IMR-90 (cell line): ENCODE measurements around the gene ADGRF1. TPM values are rescaled to one million over a fixed set of nuclear protein-coding genes. Genes with fewer than 3 reads are reported as not detected.

Source experiments
- ATAC-seq: fragments of 200-7000 bp; cut with Tn5 transposase; 2 replicates; pipeline ENCODE4 v1.9.1; 2020; ENCODE audit warnings: low read depth, mild to moderate bottlenecking, moderate library complexity
- BruUV-seq: library from RNA; stranded (reverse); fragments of 400-500 nt; replicated peaks from 2 replicates; lab custom pipeline; 2021; lab: Mats Ljungman, UMichigan
- CTCF ChIA-PET: fragments of 300-600 bp; formaldehyde crosslinking; extraction: SDS; loops from one replicate; lab custom pipeline; 2021; ENCODE audit warnings: antibody characterized with exemption; lab: Yijun Ruan, JAX
- POLR2A ChIA-PET: fragments of 300-600 bp; sonication (Branson Sonifier 250); formaldehyde crosslinking; loops from one replicate; lab custom pipeline; 2022; ENCODE audit warnings: antibody characterized with exemption; ENCODE audit not compliant: unreplicated experiment; lab: Charles Lee
- DNase-seq: peaks from one replicate; pipeline ENCODE4 v3.0.0; 2013
- H2AFZ ChIP-seq: replicated peaks from 2 replicates; pipeline ENCODE3; 2013; ENCODE audit warnings: low read length, mild to moderate bottlenecking; ENCODE audit not compliant: poor library complexity
- H2AK5ac ChIP-seq: 2 replicates; pipeline ENCODE4 v1.6.1; 2013; ENCODE audit warnings: low read depth, low read length, inconsistent platforms
- H2AK9ac ChIP-seq: replicated peaks from 2 replicates; pipeline ENCODE3; 2013; ENCODE audit warnings: mild to moderate bottlenecking, low read depth, low read length, moderate library complexity; ENCODE audit not compliant: poor library complexity
- H2BK120ac ChIP-seq: 2 replicates; pipeline ENCODE4 v1.6.1; 2013; ENCODE audit warnings: low read depth, low read length, inconsistent platforms
- H2BK15ac ChIP-seq: 3 replicates; pipeline ENCODE4 v1.6.1; 2013; ENCODE audit warnings: low read depth, low read length, inconsistent platforms
- H2BK20ac ChIP-seq: 2 replicates; pipeline ENCODE4 v1.6.1; 2013; ENCODE audit warnings: low read depth, mild to moderate bottlenecking, inconsistent platforms, low read length, moderate library complexity
- H2BK5ac ChIP-seq: 2 replicates; pipeline ENCODE4 v1.6.1; 2013; ENCODE audit warnings: mild to moderate bottlenecking, low read depth, low read length, inconsistent platforms; ENCODE audit not compliant: poor library complexity, severe bottlenecking
- H3K14ac ChIP-seq: replicated peaks from 2 replicates; pipeline ENCODE4 v1.6.1; 2013; ENCODE audit warnings: low read depth, low read length, inconsistent platforms
- H3K18ac ChIP-seq: 2 replicates; pipeline ENCODE4 v1.6.1; 2013; ENCODE audit warnings: low read depth, low read length, control low read depth
- H3K23ac ChIP-seq: 2 replicates; pipeline ENCODE4 v1.6.1; 2013; ENCODE audit warnings: low read depth, low read length, inconsistent platforms
- H3K27ac ChIP-seq: 2 replicates; pipeline ENCODE4 v1.5.1; 2013; ENCODE audit warnings: mild to moderate bottlenecking, control low read depth, low read length; ENCODE audit not compliant: insufficient read depth
- H3K27me3 ChIP-seq: 2 replicates; pipeline ENCODE4 v1.6.1; 2013; ENCODE audit warnings: low read length; ENCODE audit not compliant: control insufficient read depth, insufficient read depth
- H3K36me3 ChIP-seq: 2 replicates; pipeline ENCODE4 v1.6.1; 2013; ENCODE audit warnings: low read length, mixed read lengths; ENCODE audit not compliant: control insufficient read depth, insufficient read depth
- H3K4ac ChIP-seq: 2 replicates; pipeline ENCODE4 v1.6.1; 2013; ENCODE audit warnings: low read depth, low read length, inconsistent platforms
- H3K4me1 ChIP-seq: 2 replicates; pipeline ENCODE4 v1.6.1; 2013; ENCODE audit warnings: low read length, mixed read lengths; ENCODE audit not compliant: control insufficient read depth, insufficient read depth
- H3K4me2 ChIP-seq: 2 replicates; pipeline ENCODE4 v1.6.1; 2013; ENCODE audit warnings: low read depth, mild to moderate bottlenecking, control low read depth, low read length, moderate library complexity
- H3K4me3 ChIP-seq: 2 replicates; pipeline ENCODE4 v1.5.1; 2013; ENCODE audit warnings: low read depth, mild to moderate bottlenecking, control low read depth, low read length, moderate library complexity; ENCODE audit not compliant: insufficient read depth
- H3K56ac ChIP-seq: 2 replicates; pipeline ENCODE4 v1.6.1; 2013; ENCODE audit warnings: low read length, inconsistent platforms; ENCODE audit not compliant: insufficient read depth; ENCODE audit errors: extremely low read depth
- H3K79me1 ChIP-seq, 2 experiments: 2 replicates each; pipeline ENCODE4 v1.6.1; 2013; ENCODE audit warnings: low read length in 2 of 2, inconsistent platforms in 1 of 2, low read depth in 1 of 2
- H3K9ac ChIP-seq: 2 replicates; pipeline ENCODE4 v1.6.1; 2013; ENCODE audit warnings: low read depth, low read length, control low read depth
- H3K9me1 ChIP-seq: 2 replicates; pipeline ENCODE4 v1.6.1; 2013; ENCODE audit warnings: low read length, inconsistent platforms; ENCODE audit not compliant: insufficient read depth
- H3K9me3 ChIP-seq: 2 replicates; pipeline ENCODE4 v1.6.1; 2013; ENCODE audit warnings: low read length; ENCODE audit not compliant: control insufficient read depth, insufficient read depth
- H4K20me1 ChIP-seq: 2 replicates; pipeline ENCODE4 v1.6.1; 2013; ENCODE audit warnings: low read length, inconsistent platforms; ENCODE audit not compliant: insufficient read depth
- H4K5ac ChIP-seq: 2 replicates; pipeline ENCODE4 v1.6.1; 2013; ENCODE audit warnings: mild to moderate bottlenecking, low read depth, low read length, control low read depth
- H4K8ac ChIP-seq, 2 experiments: 2 replicates each; pipeline ENCODE4 v1.6.1; 2013; ENCODE audit warnings: low read depth in 2 of 2, low read length in 2 of 2, control low read depth in 1 of 2, inconsistent platforms in 1 of 2
- H4K91ac ChIP-seq: 2 replicates; pipeline ENCODE4 v1.6.1; 2013; ENCODE audit warnings: low read depth, low read length, inconsistent platforms; ENCODE audit not compliant: insufficient read depth
- BHLHE40 ChIP-seq: fragments of 150-350 bp; IDR thresholded peaks from 2 replicates; pipeline ENCODE4 v1.6.1; 2016; ENCODE audit warnings: mild to moderate bottlenecking, low read depth, low read length
- MAZ ChIP-seq: IDR thresholded peaks from 2 replicates; pipeline ENCODE4 v1.6.1; 2012; ENCODE audit warnings: low read depth, mild to moderate bottlenecking, low read length, improper control_type of control experiment, moderate library complexity, borderline replicate concordance
- RAD21 ChIP-seq: IDR thresholded peaks from 2 replicates; pipeline ENCODE4 v1.6.1; 2012; ENCODE audit warnings: low read length, improper control_type of control experiment
- RFX5 ChIP-seq: IDR thresholded peaks from 2 replicates; pipeline ENCODE4 v1.8.0; 2012; ENCODE audit warnings: low read depth, mild to moderate bottlenecking, low read length, moderate library complexity
- SMC3 ChIP-seq: fragments of 150-350 bp; IDR thresholded peaks from 2 replicates; pipeline ENCODE4 v1.6.1; 2016; ENCODE audit warnings: low read depth, mild to moderate bottlenecking, antibody characterized with exemption, low read length, moderate library complexity
- WGBS, 2 experiments: methylation state at CpG; one replicate each; pipeline versions ENCODE4 v1.1.5 to v1.1.7; 2013; ENCODE audit warnings: missing lambda C conversion rate in 2 of 2; ENCODE audit not compliant: insufficient read length in 1 of 2; ENCODE audit errors: extremely low coverage in 2 of 2; 5-methylcytosine and 5-hydroxymethylcytosine counted together
- dilution Hi-C: fragments of 300-500 bp; cut with HindIII; formaldehyde crosslinking; loops from one replicate; pipeline ENCODE4 v1.14.3; 2018; ENCODE audit warnings: low sequenced_read_pairs; ENCODE audit not compliant: unreplicated experiment
- in situ Hi-C: fragments of 300-500 bp; cut with MboI; formaldehyde crosslinking; loops from 3 replicates; pipeline ENCODE4 v1.14.3; 2019; ENCODE audit warnings: low sequenced_read_pairs, inconsistent platforms, mixed read lengths
- intact Hi-C: fragments of 100-400 bp; cut with micrococcal nuclease; formaldehyde crosslinking; loops from 2 replicates; pipeline ENCODE4 v1.10.0; 2022
- polyA plus RNA-seq, 3 experiments: library from polyadenylated mRNA; depleted of rRNA; stranded (reverse); fragments of >200 nt; gene quantifications; 2 replicates each; pipeline ENCODE4 v1.2.3, GENCODE V29; 2012; ENCODE audit warnings: low replicate concordance in 1 of 3
- total RNA-seq: library from RNA; depleted of rRNA; stranded (reverse); fragments of >200 nt; gene quantifications from 2 replicates; pipeline ENCODE4 v1.2.3, GENCODE V29; 2012
- TF ChIP-seq, protein P1 (sequence below): conservative IDR thresholded peaks from 2 replicates; pipeline ENCODE4 v1.5.1; 2012; ENCODE audit warnings: mild to moderate bottlenecking, low read depth, low read length, improper control_type of control experiment
- TF ChIP-seq, protein P2 (sequence below): fragments of 150-350 bp; IDR thresholded peaks from 2 replicates; pipeline ENCODE4 v1.6.1; 2017; ENCODE audit warnings: mild to moderate bottlenecking, antibody characterized with exemption, low read length, low read depth

The ADGRF1 gene
- total and polyA plus RNA-seq, 2 of the 4 experiments (the other 2 are of a cell fraction): not detected

DNA sequence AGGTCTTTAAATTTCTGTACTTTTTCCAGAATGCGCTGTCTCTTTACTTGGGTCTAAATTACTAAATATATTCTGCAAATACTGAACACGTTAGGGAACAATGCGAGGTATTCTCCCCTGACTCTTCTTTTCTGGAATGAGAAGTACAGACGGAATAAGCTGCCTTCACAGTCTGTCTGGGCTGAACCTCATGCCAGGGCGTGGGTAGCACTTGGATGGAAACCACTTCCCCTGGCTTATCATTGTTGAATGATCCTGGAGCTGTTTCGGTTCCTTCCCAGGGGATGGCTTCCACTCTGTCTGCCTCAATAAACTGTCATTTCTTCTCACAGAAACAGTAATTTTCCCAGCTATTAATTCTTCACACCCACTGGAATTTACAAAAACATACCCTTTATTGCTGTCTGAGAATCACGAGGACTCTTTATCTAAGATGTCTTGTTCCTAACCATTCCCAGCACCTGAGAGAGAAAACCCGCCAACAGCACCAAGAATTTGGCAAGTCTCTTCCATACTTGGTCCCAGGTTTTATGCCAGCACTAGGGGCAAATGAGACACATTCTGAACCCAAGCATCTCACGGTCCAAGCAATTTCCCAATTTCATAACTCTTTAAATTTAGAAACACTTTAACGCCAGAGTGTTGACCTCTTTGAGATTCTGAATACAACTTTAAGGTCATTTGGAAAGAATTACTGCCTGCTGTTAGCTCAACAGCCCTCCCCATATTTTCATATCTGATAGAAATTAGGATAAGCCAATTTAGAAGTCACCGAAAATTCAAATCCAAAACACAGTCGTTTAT lies 77.2 kb downstream of the ADGRF1 start:
- no peak overlapping the region for H3K9ac ChIP-seq
- no peak overlapping the region for H2BK5ac ChIP-seq
- DNase-seq (no peak), ATAC-seq (no peak)
- no peak overlapping the region for H2BK15ac ChIP-seq
- H3K27me3 ChIP-seq: no peaks in the 10 kb centered on the region
- WGBS, 2 experiments: 45% methylated on average over 4 of the region's 12 CpGs; no CpG with 5 or more reads in 1 of the 2 experiments
- H2BK120ac ChIP-seq: no peak overlapping the region
- in situ Hi-C loops: no loop called here
- dilution Hi-C loops: no loop called here
- H3K36me3 ChIP-seq: no peaks in the 10 kb centered on the region
- no peak overlapping the region for H3K56ac ChIP-seq
- no peak overlapping the region for H3K4ac ChIP-seq
- H4K5ac ChIP-seq: no peak overlapping the region
- H4K8ac ChIP-seq: no peak overlapping the region
- CTCF ChIA-PET: interaction anchor here (0.6 kb wide), 1 partner anchor 11 kb away, joined by 3 read pairs; no protein-coding TSS in a partner anchor
- intact Hi-C loops: no loop called here
- H3K27ac ChIP-seq: no peak overlapping the region
- BruUV-seq: no TSS peak
- no peak overlapping the region for H2AK5ac ChIP-seq
- no peak overlapping the region for H3K4me3 ChIP-seq
- no peak overlapping the region for H3K14ac ChIP-seq
- no peaks in the 10 kb centered on the region for H3K9me3 ChIP-seq
- TF ChIP-seq RAD21 (no peak), RFX5 (no peak), SMC3 (no peak), MAZ (no peak), BHLHE40 (no peak)
- TF ChIP-seq, protein P1, sequence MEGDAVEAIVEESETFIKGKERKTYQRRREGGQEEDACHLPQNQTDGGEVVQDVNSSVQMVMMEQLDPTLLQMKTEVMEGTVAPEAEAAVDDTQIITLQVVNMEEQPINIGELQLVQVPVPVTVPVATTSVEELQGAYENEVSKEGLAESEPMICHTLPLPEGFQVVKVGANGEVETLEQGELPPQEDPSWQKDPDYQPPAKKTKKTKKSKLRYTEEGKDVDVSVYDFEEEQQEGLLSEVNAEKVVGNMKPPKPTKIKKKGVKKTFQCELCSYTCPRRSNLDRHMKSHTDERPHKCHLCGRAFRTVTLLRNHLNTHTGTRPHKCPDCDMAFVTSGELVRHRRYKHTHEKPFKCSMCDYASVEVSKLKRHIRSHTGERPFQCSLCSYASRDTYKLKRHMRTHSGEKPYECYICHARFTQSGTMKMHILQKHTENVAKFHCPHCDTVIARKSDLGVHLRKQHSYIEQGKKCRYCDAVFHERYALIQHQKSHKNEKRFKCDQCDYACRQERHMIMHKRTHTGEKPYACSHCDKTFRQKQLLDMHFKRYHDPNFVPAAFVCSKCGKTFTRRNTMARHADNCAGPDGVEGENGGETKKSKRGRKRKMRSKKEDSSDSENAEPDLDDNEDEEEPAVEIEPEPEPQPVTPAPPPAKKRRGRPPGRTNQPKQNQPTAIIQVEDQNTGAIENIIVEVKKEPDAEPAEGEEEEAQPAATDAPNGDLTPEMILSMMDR: no peak
- TF ChIP-seq, protein P2, sequence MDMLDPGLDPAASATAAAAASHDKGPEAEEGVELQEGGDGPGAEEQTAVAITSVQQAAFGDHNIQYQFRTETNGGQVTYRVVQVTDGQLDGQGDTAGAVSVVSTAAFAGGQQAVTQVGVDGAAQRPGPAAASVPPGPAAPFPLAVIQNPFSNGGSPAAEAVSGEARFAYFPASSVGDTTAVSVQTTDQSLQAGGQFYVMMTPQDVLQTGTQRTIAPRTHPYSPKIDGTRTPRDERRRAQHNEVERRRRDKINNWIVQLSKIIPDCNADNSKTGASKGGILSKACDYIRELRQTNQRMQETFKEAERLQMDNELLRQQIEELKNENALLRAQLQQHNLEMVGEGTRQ: no peak
- H2AFZ ChIP-seq: no peak overlapping the region
- no peak overlapping the region for H2BK20ac ChIP-seq
- POLR2A ChIA-PET: no interaction called here
- no peaks in the 10 kb centered on the region for H4K20me1 ChIP-seq
- H3K79me1 ChIP-seq: no peaks in the 10 kb centered on the region
- H3K4me1 ChIP-seq: no peaks in the 10 kb centered on the region
- no peak overlapping the region for H3K23ac ChIP-seq
- no peak overlapping the region for H4K91ac ChIP-seq
- H3K9me1 ChIP-seq: no peaks in the 10 kb centered on the region
- no peak overlapping the region for H3K18ac ChIP-seq
- H2AK9ac ChIP-seq: no peak overlapping the region
- no peak overlapping the region for H3K4me2 ChIP-seq
